GM12878 (cell line): ENCODE measurements around the gene STRADB. TPM values are rescaled to one million over a fixed set of nuclear protein-coding genes. Genes with fewer than 3 reads are reported as not detected.

Source experiments
- CBX3 ChIP-seq: fragments of 200-600 bp; sonication (generic); IDR thresholded peaks from 2 replicates; pipeline ENCODE4 v1.6.1; 2016; ENCODE audit warnings: low read depth, borderline replicate concordance
- ETV6 ChIP-seq, 2 experiments: fragments of 450-650 bp in 1 of 2; IDR thresholded peaks in 1 of 2; conservative IDR thresholded peaks in 1 of 2; 2 replicates each; pipeline ENCODE4 v1.6.1; 2014; ENCODE audit warnings: antibody characterized with exemption in 1 of 2, borderline replicate concordance in 1 of 2, low read depth in 1 of 2, mild to moderate bottlenecking in 1 of 2, moderate library complexity in 1 of 2
- KAT2A ChIP-seq: conservative IDR thresholded peaks from 2 replicates; pipeline ENCODE4 v1.6.1; 2011; ENCODE audit warnings: low read depth, low read length; ENCODE audit not compliant: control insufficient read depth
- NFIC ChIP-seq: IDR thresholded peaks from 2 replicates; pipeline ENCODE4 v1.6.1; 2012; ENCODE audit warnings: low read depth, mild to moderate bottlenecking, inconsistent platforms, low read length, moderate library complexity
- NFYB ChIP-seq: IDR thresholded peaks from 2 replicates; pipeline ENCODE4 v1.6.1; 2011; ENCODE audit warnings: low read depth, mild to moderate bottlenecking, low read length, improper control_type of control experiment, moderate library complexity; ENCODE audit not compliant: insufficient read depth
- POLR2A ChIP-seq: IDR thresholded peaks from 2 replicates; pipeline ENCODE4 v1.6.1; 2011; ENCODE audit warnings: low read depth, mild to moderate bottlenecking, low read length
- RAD21 ChIP-seq: IDR thresholded peaks from 2 replicates; pipeline ENCODE4 v1.6.1; 2011; ENCODE audit warnings: mild to moderate bottlenecking, low read depth, low read length, moderate library complexity; ENCODE audit not compliant: insufficient read depth
- RBBP5 ChIP-seq: fragments of 200-600 bp; sonication (generic); conservative IDR thresholded peaks from 2 replicates; pipeline ENCODE4 v1.6.1; 2016
- ZNF274 ChIP-seq: IDR thresholded peaks from one replicate; pipeline ENCODE4 v1.8.0; 2011; ENCODE audit not compliant: insufficient read length, insufficient read depth
- polyA plus RNA-seq, 11 experiments: library from polyadenylated mRNA; depleted of rRNA in 4 of 11; unstranded in 6 of 11; stranded (reverse) in 5 of 11; fragments of >200 nt; fragmentation: Nextera tagmentation in 4 of 11; fragmentation: Illumina TruSeq in 1 of 11; extraction: Ambion mirVana in 4 of 11; extraction: Trizol in 1 of 11; gene quantifications; 1 replicate in 1 of 11; 2 replicates in 10 of 11; pipeline versions ENCODE4 v1.2.1 to v1.2.3, GENCODE V29; 2011 to 2016; ENCODE audit warnings: inconsistent platforms in 2 of 11, missing spikeins in 2 of 11, low read depth in 1 of 11
- total RNA-seq, 4 experiments: library from RNA; depleted of rRNA in 3 of 4; stranded (reverse); fragments of >200 nt in 3 of 4; fragmentation: Illumina TruSeq in 1 of 4; extraction: Trizol in 1 of 4; gene quantifications; 2 replicates each; pipeline versions ENCODE4 v1.2.1 to v1.2.3, GENCODE V29; 2013 to 2021
- TF ChIP-seq, protein P1 (sequence below): IDR thresholded peaks from 2 replicates; pipeline ENCODE4 v1.6.1; 2012; ENCODE audit warnings: improper control_type of control experiment, low read depth, low read length; ENCODE audit not compliant: insufficient replicate concordance
- TF ChIP-seq, protein P2 (sequence below): fragments of 450-650 bp; conservative IDR thresholded peaks from 2 replicates; pipeline ENCODE4 v1.6.1; 2017; ENCODE audit warnings: mild to moderate bottlenecking, moderate library complexity
- TF ChIP-seq, protein P3 (sequence below): fragments of 450-650 bp; formaldehyde crosslinking; IDR thresholded peaks from 2 replicates; pipeline ENCODE4 v1.5.0; 2022; ENCODE audit warnings: mild to moderate bottlenecking, missing genetic modification characterization
- TF ChIP-seq, protein P4 (sequence below): fragments of 450-650 bp; IDR thresholded peaks from 2 replicates; pipeline ENCODE4 v1.6.1; 2017; ENCODE audit warnings: mild to moderate bottlenecking, moderate library complexity

Gene STRADB
- total and polyA plus RNA-seq, 10 of the 15 experiments (the other 5 are each of a cell fraction or from before 2014, with no cell fraction given) = 7.6 to 58.3 (median 32.2) TPM

DNA sequence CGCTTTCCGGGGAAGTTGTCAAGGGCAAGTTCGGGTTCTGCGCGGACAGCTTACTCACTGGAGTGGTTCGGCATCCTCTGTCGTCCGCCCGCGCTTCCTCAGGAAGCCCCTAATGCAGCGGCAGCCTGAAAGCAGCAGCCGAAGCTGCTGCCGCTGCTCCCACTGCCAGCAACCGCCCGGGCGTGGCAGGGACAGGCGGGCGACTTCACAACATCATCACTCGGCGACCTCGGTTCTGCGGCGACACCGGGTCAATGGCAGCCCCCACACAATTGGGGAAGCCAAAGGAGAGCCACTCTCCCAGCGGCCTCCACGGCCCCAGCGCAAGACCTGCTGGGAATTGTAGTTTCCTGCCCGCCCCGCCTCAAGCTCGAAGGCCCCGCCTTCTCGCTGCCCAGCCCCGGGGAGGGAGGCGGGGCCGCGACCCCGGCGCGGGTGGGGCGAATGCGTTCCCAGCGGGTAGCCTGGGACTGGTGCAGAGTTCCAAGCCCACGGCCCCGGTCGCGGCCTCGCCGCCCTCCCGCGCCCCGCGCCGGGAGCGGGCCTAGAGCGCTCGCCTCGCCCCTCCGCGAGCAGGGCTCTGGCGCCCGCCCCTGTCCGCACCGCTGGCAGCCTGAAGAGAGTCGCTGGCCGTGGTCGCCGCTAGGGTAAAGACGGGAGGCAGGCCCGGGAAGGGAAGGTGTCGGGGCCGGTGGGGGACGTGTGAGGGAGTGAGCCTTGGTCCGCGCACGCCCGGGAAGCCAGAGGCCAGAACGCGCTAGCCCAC lies at the start of gene STRADB, which contains the start of gene TRAK2 (continued):
- TF ChIP-seq, protein P1, sequence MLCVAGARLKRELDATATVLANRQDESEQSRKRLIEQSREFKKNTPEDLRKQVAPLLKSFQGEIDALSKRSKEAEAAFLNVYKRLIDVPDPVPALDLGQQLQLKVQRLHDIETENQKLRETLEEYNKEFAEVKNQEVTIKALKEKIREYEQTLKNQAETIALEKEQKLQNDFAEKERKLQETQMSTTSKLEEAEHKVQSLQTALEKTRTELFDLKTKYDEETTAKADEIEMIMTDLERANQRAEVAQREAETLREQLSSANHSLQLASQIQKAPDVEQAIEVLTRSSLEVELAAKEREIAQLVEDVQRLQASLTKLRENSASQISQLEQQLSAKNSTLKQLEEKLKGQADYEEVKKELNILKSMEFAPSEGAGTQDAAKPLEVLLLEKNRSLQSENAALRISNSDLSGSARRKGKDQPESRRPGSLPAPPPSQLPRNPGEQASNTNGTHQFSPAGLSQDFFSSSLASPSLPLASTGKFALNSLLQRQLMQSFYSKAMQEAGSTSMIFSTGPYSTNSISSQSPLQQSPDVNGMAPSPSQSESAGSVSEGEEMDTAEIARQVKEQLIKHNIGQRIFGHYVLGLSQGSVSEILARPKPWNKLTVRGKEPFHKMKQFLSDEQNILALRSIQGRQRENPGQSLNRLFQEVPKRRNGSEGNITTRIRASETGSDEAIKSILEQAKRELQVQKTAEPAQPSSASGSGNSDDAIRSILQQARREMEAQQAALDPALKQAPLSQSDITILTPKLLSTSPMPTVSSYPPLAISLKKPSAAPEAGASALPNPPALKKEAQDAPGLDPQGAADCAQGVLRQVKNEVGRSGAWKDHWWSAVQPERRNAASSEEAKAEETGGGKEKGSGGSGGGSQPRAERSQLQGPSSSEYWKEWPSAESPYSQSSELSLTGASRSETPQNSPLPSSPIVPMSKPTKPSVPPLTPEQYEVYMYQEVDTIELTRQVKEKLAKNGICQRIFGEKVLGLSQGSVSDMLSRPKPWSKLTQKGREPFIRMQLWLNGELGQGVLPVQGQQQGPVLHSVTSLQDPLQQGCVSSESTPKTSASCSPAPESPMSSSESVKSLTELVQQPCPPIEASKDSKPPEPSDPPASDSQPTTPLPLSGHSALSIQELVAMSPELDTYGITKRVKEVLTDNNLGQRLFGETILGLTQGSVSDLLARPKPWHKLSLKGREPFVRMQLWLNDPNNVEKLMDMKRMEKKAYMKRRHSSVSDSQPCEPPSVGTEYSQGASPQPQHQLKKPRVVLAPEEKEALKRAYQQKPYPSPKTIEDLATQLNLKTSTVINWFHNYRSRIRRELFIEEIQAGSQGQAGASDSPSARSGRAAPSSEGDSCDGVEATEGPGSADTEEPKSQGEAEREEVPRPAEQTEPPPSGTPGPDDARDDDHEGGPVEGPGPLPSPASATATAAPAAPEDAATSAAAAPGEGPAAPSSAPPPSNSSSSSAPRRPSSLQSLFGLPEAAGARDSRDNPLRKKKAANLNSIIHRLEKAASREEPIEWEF = peak; percentile 32
- TF ChIP-seq, protein P2, sequence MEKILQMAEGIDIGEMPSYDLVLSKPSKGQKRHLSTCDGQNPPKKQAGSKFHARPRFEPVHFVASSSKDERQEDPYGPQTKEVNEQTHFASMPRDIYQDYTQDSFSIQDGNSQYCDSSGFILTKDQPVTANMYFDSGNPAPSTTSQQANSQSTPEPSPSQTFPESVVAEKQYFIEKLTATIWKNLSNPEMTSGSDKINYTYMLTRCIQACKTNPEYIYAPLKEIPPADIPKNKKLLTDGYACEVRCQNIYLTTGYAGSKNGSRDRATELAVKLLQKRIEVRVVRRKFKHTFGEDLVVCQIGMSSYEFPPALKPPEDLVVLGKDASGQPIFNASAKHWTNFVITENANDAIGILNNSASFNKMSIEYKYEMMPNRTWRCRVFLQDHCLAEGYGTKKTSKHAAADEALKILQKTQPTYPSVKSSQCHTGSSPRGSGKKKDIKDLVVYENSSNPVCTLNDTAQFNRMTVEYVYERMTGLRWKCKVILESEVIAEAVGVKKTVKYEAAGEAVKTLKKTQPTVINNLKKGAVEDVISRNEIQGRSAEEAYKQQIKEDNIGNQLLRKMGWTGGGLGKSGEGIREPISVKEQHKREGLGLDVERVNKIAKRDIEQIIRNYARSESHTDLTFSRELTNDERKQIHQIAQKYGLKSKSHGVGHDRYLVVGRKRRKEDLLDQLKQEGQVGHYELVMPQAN = peak; percentile 64
- TF ChIP-seq POLR2A (peak; percentile 95), NFYB (no peak), ETV6 (conservative IDR thresholded peaks at IDR 0.05 in 1 of 2, IDR thresholded peaks at IDR 0.05 in 1 of 2; ENCODE audit: borderline replicate concordance in 1 of 2, low read depth in 1 of 2) (no peak), ZNF274 (no peak), RBBP5 (no peak), KAT2A (no peak), CBX3 (no peak), RAD21 (0 out of 2 replicates have a peak, but pooled peaks have one; percentile 3), NFIC (no peak)
- TF ChIP-seq, protein P3, sequence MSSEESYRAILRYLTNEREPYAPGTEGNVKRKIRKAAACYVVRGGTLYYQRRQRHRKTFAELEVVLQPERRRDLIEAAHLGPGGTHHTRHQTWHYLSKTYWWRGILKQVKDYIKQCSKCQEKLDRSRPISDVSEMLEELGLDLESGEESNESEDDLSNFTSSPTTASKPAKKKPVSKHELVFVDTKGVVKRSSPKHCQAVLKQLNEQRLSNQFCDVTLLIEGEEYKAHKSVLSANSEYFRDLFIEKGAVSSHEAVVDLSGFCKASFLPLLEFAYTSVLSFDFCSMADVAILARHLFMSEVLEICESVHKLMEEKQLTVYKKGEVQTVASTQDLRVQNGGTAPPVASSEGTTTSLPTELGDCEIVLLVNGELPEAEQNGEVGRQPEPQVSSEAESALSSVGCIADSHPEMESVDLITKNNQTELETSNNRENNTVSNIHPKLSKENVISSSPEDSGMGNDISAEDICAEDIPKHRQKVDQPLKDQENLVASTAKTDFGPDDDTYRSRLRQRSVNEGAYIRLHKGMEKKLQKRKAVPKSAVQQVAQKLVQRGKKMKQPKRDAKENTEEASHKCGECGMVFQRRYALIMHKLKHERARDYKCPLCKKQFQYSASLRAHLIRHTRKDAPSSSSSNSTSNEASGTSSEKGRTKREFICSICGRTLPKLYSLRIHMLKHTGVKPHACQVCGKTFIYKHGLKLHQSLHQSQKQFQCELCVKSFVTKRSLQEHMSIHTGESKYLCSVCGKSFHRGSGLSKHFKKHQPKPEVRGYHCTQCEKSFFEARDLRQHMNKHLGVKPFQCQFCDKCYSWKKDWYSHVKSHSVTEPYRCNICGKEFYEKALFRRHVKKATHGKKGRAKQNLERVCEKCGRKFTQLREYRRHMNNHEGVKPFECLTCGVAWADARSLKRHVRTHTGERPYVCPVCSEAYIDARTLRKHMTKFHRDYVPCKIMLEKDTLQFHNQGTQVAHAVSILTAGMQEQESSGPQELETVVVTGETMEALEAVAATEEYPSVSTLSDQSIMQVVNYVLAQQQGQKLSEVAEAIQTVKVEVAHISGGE = no peak
- TF ChIP-seq, protein P4, sequence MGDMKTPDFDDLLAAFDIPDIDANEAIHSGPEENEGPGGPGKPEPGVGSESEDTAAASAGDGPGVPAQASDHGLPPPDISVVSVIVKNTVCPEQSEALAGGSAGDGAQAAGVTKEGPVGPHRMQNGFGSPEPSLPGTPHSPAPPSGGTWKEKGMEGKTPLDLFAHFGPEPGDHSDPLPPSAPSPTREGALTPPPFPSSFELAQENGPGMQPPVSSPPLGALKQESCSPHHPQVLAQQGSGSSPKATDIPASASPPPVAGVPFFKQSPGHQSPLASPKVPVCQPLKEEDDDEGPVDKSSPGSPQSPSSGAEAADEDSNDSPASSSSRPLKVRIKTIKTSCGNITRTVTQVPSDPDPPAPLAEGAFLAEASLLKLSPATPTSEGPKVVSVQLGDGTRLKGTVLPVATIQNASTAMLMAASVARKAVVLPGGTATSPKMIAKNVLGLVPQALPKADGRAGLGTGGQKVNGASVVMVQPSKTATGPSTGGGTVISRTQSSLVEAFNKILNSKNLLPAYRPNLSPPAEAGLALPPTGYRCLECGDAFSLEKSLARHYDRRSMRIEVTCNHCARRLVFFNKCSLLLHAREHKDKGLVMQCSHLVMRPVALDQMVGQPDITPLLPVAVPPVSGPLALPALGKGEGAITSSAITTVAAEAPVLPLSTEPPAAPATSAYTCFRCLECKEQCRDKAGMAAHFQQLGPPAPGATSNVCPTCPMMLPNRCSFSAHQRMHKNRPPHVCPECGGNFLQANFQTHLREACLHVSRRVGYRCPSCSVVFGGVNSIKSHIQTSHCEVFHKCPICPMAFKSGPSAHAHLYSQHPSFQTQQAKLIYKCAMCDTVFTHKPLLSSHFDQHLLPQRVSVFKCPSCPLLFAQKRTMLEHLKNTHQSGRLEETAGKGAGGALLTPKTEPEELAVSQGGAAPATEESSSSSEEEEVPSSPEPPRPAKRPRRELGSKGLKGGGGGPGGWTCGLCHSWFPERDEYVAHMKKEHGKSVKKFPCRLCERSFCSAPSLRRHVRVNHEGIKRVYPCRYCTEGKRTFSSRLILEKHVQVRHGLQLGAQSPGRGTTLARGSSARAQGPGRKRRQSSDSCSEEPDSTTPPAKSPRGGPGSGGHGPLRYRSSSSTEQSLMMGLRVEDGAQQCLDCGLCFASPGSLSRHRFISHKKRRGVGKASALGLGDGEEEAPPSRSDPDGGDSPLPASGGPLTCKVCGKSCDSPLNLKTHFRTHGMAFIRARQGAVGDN = peak; percentile 47
